Effector memory CD8-positive, alpha-beta T cell (primary cell): Measurements from ENCODE around the gene MICB.
A peak's percentile ranks its signal among the peaks of the same experiment; 100 is the strongest.
"Not testable (repeated sequence)": the region's sequence is repeated elsewhere in the genome, so short reads cannot be mapped to it uniquely, and the experiment has no call there.

Source experiments
- ATAC-seq: fragments of 150-1000 bp; cut with Tn5 transposase; replicated peaks from 2 replicates; pipeline ENCODE4 v1.10.0; 2021; ENCODE audit warnings: mild to moderate bottlenecking, moderate library complexity
- DNase-seq, 3 experiments: peaks; one replicate each; pipeline ENCODE4 v3.0.0; 2021
- H3K27ac Mint-ChIP-seq, 2 donors: one replicate each; pipeline ENCODE4 v1.8.0; 2022; ENCODE audit warnings: mild to moderate bottlenecking in 2 of 2, mixed read lengths in 2 of 2, moderate library complexity in 2 of 2
- H3K27me3 Mint-ChIP-seq, 2 donors: one replicate each; pipeline ENCODE4 v1.8.0; 2022; ENCODE audit warnings: mixed read lengths in 2 of 2
- H3K36me3 Mint-ChIP-seq: one replicate; pipeline ENCODE4 v1.8.0; 2022; ENCODE audit warnings: mild to moderate bottlenecking, moderate library complexity, mixed read lengths; ENCODE audit not compliant: insufficient read depth
- H3K4me1 Mint-ChIP-seq, 2 donors: one replicate each; pipeline ENCODE4 v1.8.0; 2022; ENCODE audit warnings: low read depth in 2 of 2, mixed read lengths in 2 of 2
- H3K4me3 Mint-ChIP-seq, 2 donors: one replicate each; pipeline ENCODE4 v1.8.0; 2022; ENCODE audit warnings: mild to moderate bottlenecking in 2 of 2, mixed read lengths in 2 of 2, moderate library complexity in 2 of 2
- H3K9me3 Mint-ChIP-seq, 2 donors: one replicate each; pipeline ENCODE4 v1.8.0; 2022; ENCODE audit warnings: mixed read lengths in 2 of 2
- total RNA-seq, 9 experiments: gene quantifications; one replicate each; lab custom pipeline; 2026; lab: John Stamatoyannopoulos, UW

MICB gene
- total RNA-seq = 20.2 to 41.0 (median 32.5) reads per million in 9 experiments

DNA sequence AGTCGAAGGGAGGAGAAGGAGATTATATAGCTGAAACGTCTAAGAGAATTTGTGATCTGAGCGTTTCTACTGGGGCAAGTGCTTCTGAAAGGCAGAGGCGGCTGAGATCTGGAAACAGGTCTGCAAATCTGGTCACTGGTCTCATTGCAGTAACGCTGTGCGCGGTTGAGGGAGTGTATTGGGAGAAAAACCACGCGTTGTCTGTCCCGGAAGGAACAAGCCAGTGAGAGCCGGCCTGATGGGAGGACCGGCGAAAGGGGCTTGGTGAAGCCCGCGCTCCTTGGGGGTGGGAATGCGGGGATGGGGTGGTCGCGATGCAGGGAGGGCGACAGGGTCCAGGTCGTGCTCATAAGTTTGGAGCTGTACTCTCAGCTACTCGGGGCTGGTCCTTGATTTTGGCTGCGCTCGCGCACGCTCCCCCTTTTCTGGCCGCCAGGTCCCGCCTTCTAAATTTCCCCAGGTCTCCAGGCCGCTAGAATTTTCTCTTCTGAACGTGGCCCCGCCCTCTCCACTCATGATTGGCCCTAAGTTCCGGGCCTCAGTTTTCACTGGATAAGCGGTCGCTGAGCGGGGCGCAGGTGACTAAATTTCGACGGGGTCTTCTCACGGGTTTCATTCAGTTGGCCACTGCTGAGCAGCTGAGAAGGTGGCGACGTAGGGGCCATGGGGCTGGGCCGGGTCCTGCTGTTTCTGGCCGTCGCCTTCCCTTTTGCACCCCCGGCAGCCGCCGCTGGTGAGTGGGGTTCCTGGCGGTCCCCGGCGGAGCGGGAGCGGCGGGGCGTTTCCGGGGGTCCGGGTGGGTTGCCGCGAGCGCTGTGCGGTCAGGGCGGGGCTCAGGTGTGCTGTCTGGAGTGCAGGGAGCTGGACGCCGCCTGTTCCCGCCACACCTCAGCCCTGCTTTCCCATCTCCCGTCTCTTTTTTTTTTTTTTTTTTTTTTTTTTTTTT is at the start of gene MICB:
Gene MICB, plus strand, starts transcription at position 615 of the 946 bp plus-strand sequence. Its CDS starts 49 bp downstream, at position 664.
- peak; percentile 71 for ATAC-seq
- H3K4me3 Mint-ChIP-seq = peak within 1 kb of the TSS; percentile 87 to 89
- peaks cover 29% of the 10 kb centered on the region for H3K36me3 Mint-ChIP-seq
- H3K9me3 Mint-ChIP-seq = no peaks in the 10 kb centered on the region
- no peaks in the 10 kb centered on the region for H3K27me3 Mint-ChIP-seq
- H3K27ac Mint-ChIP-seq = peak within 1 kb of the TSS; percentile 84 to 96
- H3K4me1 Mint-ChIP-seq = peaks cover 57 to 66% of the 10 kb centered on the region in 2 donors
- peak; percentile 77 to 81 (median 77) for DNase-seq

DNA sequence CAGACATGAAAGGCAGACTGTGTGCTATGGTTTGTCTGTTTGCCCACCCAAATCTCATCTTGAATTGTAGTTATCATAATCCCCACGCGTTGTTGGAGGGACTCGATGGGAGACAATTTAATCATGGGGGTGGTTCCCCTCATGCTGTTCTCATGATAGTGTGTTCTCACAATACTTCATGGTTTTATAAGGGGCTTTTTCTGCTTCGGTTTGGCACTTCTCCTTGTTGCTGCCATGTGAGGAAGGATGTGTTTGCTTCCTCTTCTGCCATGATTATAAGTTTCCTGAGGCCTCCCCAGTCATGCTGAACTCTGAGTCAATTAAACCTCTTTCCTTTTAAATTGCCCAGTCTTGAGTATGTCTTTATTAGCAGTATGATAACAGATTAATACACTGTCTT is 47.2 kb upstream of the MICB start:
- Mint-ChIP-seq H3K27me3 (peaks cover 10 to 16% of the 10 kb centered on the region in 2 donors), H3K4me1 (no peaks in the 10 kb centered on the region), H3K27ac (no peak overlapping the region), H3K36me3 (no peaks in the 10 kb centered on the region), H3K4me3 (no peak overlapping the region), H3K9me3 (no peaks in the 10 kb centered on the region)
- DNase-seq (no peak), ATAC-seq (no peak)

DNA sequence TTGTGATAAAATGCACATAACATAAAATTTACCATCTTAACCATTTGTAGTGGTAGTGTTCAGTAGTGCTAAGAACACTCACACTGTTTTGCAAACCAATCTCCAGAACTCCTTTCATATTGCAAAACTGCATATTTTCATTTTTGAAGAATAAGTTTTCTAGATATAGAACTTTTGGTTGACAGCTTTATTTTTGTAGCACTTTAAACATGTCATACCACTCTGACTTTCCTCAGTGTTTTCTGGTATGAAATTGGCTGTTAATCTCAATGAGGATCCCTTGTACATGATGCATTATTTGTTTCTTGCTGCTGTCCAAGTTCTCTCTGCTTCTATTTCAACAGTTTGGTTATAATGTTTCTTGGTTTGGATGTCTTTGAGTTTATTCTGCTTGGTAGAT is 45.1 kb upstream of the MICB start:
- no peak for DNase-seq
- ATAC-seq = no peak
- no peaks in the 10 kb centered on the region for H3K36me3 Mint-ChIP-seq
- no peak overlapping the region for H3K27ac Mint-ChIP-seq
- no peak overlapping the region for H3K4me3 Mint-ChIP-seq
- no peaks in the 10 kb centered on the region for H3K4me1 Mint-ChIP-seq
- peaks cover 10 to 12% of the 10 kb centered on the region in 2 donors for H3K27me3 Mint-ChIP-seq
- H3K9me3 Mint-ChIP-seq = no peaks in the 10 kb centered on the region

DNA sequence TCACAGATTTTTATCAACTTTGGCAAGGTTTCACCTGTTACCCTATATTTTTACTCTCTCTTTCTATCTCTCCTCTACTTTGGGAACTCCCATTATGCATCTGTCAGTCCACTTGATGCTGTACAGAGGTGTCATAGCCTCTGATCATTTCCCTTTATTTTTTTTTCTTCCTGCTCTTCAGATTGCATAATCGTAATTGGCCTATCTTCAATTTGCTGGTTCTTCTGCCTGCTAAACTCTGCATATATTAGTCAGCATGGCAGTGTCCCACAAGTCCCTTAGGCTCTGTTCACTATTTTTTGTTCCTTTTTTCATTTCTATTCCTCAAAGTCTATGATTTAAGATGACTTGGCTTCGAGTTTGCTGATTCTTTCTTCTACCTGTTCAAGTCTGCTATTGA is 44.7 kb upstream of the MICB start:
- Mint-ChIP-seq H3K27me3 (peaks cover 10 to 12% of the 10 kb centered on the region in 2 donors), H3K36me3 (no peaks in the 10 kb centered on the region), H3K9me3 (no peaks in the 10 kb centered on the region), H3K4me3 (no peak overlapping the region), H3K4me1 (no peaks in the 10 kb centered on the region), H3K27ac (no peak overlapping the region)
- ATAC-seq (no peak), DNase-seq (no peak)

DNA sequence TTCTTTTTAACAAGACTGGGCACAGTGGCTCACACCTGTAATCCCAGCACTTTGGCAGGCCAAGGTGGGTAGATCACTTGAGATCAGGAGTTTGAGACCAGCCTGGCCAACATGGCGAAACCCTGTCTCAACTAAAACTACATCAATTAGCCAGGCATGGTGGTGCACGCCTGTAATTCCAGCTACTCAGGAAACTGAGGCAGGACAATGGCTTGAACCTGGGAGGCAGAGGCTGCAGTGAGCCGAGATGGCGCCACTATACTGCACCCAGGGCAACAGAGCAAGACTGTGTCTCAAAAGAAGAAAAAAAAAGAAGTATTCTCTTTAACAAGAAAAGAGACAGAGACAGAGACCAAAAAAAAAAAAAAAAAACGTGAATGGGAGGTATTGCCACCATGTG is 38.1 kb upstream of the MICB start:
- H3K4me3 Mint-ChIP-seq, ATAC-seq, H3K27me3 Mint-ChIP-seq, H3K9me3 Mint-ChIP-seq, DNase-seq, H3K27ac Mint-ChIP-seq: not testable (repeated sequence)
- Mint-ChIP-seq H3K36me3 (peaks cover 34% of the 10 kb centered on the region), H3K4me1 (peaks cover 27 to 29% of the 10 kb centered on the region in 2 donors)

DNA sequence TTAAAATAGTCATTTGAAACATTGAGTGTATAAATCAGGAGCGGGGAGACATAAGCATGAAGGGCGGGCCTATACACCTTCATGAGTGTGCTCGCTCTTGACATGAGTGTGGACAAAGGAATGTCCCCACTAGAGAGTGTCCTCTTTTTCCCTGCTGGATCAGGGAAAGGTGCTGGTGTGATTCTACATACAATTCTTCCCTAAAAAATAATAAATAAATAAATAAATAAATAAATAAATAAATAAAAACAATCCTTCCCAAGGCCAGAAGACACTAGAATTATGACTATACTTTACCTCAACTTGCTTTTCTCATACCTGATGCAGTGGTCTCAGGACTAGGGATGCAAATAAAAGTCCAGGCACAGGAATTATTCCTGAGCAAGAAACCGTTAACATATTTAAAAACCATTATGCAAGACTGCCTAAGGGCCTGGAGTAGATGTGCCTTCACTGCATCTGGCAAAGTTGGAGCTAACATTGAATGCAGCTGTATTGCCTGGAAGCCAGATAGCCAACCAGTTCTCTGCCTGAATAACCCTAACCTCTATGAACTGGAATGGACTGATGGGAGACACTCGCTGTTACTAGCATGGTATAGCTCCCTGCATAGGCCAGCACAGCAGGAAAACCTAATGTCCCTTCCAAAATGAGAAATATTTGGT is 37.5 kb upstream of the MICB start:
- Mint-ChIP-seq H3K4me1 (peaks cover 33 to 36% of the 10 kb centered on the region in 2 donors), H3K27ac (peak overlapping the region in 1 of 2 donors; percentile 100)

DNA sequence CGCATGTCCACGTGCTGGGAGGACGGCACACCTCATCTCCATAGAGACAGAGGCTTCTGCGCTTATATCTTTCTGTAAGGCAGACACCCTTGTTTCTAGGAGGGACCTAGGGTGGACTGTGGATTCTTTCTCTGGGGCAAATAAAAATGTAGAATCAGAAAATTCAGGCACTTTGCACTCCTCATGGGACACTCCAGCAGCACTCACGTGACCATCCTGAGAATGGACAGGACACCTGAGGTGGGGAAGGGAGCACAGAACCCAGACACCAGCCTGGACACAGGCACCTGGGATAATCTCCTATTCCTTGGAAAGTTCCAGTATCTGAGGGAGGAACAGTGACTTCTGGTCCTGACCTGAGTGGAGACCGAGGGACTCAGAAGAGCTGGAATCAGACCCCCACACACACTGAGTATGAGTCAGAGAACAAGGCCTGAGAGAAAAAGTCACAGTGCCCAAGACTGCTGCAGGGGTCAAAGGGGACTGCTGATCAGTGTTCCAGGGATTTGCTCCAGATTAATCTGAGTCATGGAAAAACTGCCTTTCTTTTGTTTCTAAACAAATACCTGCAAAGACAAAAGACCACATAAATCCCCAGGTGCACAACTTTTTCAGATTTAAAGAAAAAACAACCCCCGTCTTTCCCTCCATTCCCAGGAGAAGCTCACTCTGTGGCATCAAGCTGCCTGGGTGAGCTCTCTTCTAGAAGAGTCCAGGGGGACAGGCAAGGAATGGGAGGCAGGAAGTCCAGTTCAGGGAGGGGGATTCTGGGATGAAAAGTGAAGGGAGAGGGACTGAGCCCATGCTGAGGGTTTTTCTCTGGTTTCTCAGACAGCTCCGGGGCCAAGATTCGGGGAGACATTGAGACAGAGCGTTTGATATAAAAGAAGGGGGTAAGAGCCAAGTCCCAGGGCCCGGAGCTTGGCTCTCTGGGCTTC is 35.6 kb upstream of the MICB start:
- ATAC-seq (no peak), DNase-seq (no peak)
- peak overlapping the region; percentile 100 for H3K27ac Mint-ChIP-seq
- peaks cover 56% of the 10 kb centered on the region for H3K36me3 Mint-ChIP-seq
- peaks cover 51 to 54% of the 10 kb centered on the region in 2 donors for H3K4me1 Mint-ChIP-seq
- peak overlapping the region; percentile 100 for H3K4me3 Mint-ChIP-seq
- H3K27me3 Mint-ChIP-seq = no peaks in the 10 kb centered on the region
- H3K9me3 Mint-ChIP-seq = no peaks in the 10 kb centered on the region

More for the DNA sequence above, 37.5 kb upstream of the MICB start:
- DNase-seq (no peak), ATAC-seq (no peak)
- Mint-ChIP-seq H3K36me3 (peaks cover 40% of the 10 kb centered on the region), H3K27me3 (no peaks in the 10 kb centered on the region), H3K9me3 (no peaks in the 10 kb centered on the region), H3K4me3 (no peak overlapping the region)

DNA sequence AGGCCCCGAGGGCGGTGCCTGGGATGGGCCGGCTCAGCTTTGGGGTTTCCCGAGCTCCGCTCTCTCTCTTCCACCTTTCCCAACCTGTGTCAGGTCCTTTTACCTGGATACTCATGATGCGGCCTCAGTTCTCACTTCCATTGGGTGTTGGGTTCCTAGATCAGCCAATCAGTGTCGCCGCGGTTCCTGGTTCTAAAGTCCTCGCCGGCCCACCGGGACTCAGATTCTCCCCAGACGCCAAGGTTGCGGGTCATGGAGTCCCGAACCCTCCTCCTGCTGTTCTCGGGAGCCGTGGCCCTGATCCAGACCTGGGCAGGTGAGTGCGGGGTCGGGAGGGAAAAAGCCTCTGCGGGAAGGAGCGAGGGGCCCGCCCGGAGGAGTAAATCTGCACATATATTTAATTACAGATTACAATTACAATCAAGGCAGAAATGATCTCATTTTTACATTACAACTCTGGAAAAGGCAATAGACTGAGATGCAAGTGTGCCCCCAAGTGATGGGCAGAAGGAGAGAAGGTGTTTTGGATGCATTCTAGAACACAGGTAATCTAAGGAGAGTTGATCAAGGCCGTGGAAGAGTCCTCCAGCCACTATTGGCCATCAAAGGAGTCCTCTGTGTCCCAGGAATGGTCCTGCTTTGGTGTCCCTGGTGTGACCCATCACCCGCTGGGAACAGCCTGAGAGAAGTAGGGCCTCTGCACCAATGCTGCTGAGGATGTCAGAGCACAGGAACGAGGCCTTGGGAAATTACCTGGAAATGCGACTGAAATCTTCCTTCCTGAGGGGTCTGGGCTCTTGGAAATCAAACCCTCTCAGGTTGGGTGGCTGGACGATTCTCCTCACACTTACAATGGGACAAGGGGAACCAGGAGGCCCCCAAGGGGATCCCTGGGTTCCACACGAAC is 34.7 kb upstream of the MICB start:
- H3K36me3 Mint-ChIP-seq = peaks cover 66% of the 10 kb centered on the region
- no peaks in the 10 kb centered on the region for H3K9me3 Mint-ChIP-seq
- H3K4me3 Mint-ChIP-seq = peak overlapping the region; percentile 100
- DNase-seq (peak; percentile 93 to 97 (median 93)), ATAC-seq (peak; percentile 86)
- H3K27me3 Mint-ChIP-seq = no peaks in the 10 kb centered on the region
- peaks cover 60 to 63% of the 10 kb centered on the region in 2 donors for H3K4me1 Mint-ChIP-seq
- H3K27ac Mint-ChIP-seq = peak overlapping the region; percentile 100

DNA sequence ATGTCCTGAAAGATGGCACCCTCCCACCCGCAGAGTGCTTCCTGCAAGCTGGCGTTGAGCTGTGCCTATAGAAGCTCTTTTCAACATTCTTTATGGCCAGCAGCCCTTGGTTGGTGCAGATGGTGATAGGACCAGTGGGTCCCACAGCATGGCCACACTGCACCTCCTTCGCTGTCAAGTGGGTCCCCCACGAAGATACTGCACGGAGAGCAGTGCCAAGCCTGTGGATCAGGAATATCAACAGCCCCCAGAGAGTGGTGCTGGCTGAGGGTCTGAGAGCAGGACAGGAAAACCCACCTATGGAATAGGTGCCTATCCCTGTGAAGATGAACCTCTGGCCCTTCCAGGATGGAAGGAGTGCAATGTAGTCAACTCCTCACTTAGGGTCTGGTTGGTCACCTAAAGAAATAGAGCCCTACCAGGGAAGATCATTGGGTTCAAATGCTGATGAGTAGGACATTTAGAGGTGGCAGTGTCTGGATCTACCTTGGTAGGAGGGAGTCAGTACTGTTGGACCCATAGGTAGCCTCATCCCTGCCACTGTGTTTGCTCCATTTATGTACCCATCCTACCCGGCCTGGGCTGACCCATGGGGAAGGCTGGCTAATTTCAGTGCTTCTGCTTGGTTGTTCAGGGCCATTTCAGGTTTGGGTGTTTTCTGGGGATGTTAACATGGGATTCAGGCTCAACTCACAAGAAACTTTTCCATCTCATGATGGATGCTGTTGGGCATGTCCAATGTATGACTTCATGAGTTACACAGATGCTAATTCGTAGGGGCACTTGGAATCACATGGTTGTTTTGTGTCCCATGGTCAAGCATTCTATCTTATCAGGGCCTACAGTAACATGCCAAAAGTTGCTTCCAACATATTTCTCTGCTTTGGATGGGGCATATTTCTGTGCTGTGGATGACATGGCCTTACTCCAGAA is 33.4 kb upstream of the MICB start:
- Mint-ChIP-seq H3K4me3 (peak overlapping the region; percentile 100), H3K36me3 (peaks cover 71% of the 10 kb centered on the region), H3K9me3 (no peaks in the 10 kb centered on the region), H3K27ac (peak overlapping the region; percentile 100), H3K4me1 (peaks cover 71 to 76% of the 10 kb centered on the region in 2 donors), H3K27me3 (no peaks in the 10 kb centered on the region)
- ATAC-seq (no peak), DNase-seq (no peak)

DNA sequence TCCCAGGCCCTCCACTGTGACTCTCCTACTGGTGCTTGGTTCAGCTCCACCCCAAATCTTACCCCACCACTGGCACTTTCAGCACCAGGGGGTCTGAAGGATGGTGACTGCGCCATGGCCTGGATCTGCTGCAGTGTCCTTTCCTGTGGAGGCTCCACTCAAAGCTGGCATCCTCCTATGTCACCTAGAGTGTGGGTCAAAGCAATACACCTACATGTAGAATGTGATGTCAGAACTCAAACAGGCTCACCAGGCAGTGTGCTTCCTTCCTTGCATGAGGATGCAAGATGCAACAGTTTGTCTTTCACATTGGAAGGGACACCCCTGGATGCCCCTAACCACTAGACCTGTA is 32.8 kb upstream of the MICB start:
- Mint-ChIP-seq H3K4me3 (peak overlapping the region; percentile 100), H3K27ac (peak overlapping the region; percentile 100), H3K9me3 (no peaks in the 10 kb centered on the region), H3K36me3 (peaks cover 73% of the 10 kb centered on the region), H3K27me3 (no peaks in the 10 kb centered on the region), H3K4me1 (peaks cover 78 to 82% of the 10 kb centered on the region in 2 donors)
- ATAC-seq (no peak), DNase-seq (no peak)

DNA sequence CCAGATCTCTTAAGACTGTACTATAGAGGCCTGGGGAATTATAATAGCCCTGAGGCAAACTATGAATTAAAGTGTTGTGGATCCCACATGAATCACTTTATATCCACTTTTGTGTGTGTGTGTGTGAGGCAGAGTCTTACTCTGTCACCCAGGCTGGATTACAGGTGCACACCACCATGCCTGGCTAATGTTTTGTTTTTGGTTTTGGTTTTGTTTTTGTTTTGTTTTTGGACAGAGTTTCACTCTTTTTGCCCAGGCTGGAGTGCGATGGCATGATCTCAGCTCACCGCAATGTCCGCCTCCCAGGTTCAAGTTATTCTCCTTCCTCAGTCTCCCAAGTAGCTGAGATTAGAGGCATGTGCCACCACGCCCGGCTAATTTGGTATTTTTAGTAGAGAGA is 32.2 kb upstream of the MICB start:
- no peak for DNase-seq
- no peaks in the 10 kb centered on the region for H3K27me3 Mint-ChIP-seq
- peak overlapping the region; percentile 100 for H3K4me3 Mint-ChIP-seq
- no peaks in the 10 kb centered on the region for H3K9me3 Mint-ChIP-seq
- H3K27ac Mint-ChIP-seq = peak overlapping the region; percentile 100
- peaks cover 83 to 88% of the 10 kb centered on the region in 2 donors for H3K4me1 Mint-ChIP-seq
- H3K36me3 Mint-ChIP-seq = peaks cover 74% of the 10 kb centered on the region
- peak; percentile 6 for ATAC-seq
